PC-9 (cell line): ENCODE results near the gene BAG1.

Source experiments
- EZH2 ChIP-seq: fragments of 200-600 bp; sonication (generic); IDR thresholded peaks from 2 replicates; pipeline ENCODE4 v1.8.0; 2017; ENCODE audit warnings: antibody characterized with exemption, low read depth
- TF ChIP-seq, protein P1 (sequence below): fragments of 200-600 bp; sonication (generic); conservative IDR thresholded peaks from 2 replicates; pipeline ENCODE4 v1.6.1; 2017; ENCODE audit warnings: mixed run types, antibody characterized with exemption, mild to moderate bottlenecking, moderate library complexity

DNA sequence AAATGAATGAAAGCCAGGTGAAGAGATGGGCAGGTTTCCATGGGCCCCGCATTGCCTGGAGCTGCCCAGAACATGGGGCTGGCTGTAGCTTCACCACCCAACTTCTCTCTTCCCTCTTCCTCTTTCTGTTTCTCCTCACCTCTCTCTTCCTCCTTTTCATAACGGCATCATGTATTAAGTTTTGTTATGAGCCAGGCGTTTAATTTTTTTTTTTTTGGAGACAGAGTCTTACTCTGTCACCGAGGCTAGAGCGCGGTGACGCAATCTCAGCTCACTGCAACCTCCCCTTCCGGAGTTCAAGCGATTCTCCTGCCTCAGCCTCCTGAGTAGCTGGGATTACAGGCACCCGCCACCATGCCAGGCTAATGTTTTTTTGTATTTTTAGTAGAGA lies 37.5 kb downstream of the BAG1 start:
- no peak for TF ChIP-seq EZH2
- TF ChIP-seq, protein P1, sequence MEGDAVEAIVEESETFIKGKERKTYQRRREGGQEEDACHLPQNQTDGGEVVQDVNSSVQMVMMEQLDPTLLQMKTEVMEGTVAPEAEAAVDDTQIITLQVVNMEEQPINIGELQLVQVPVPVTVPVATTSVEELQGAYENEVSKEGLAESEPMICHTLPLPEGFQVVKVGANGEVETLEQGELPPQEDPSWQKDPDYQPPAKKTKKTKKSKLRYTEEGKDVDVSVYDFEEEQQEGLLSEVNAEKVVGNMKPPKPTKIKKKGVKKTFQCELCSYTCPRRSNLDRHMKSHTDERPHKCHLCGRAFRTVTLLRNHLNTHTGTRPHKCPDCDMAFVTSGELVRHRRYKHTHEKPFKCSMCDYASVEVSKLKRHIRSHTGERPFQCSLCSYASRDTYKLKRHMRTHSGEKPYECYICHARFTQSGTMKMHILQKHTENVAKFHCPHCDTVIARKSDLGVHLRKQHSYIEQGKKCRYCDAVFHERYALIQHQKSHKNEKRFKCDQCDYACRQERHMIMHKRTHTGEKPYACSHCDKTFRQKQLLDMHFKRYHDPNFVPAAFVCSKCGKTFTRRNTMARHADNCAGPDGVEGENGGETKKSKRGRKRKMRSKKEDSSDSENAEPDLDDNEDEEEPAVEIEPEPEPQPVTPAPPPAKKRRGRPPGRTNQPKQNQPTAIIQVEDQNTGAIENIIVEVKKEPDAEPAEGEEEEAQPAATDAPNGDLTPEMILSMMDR = no peak
